Esophagus muscularis mucosa (tissue), 4 donors: ENCODE data around the gene CRX.

Source experiments
- EP300 ChIP-seq: sonication (generic); formaldehyde crosslinking; IDR thresholded peaks from one replicate; pipeline ENCODE4 v1.6.1; 2017; ENCODE audit warnings: antibody characterized with exemption
- POLR2A ChIP-seq: fragments of 450-650 bp; IDR thresholded peaks from one replicate; pipeline ENCODE4 v1.6.1; 2017; ENCODE audit warnings: antibody characterized with exemption, moderate library complexity, mild to moderate bottlenecking, low read depth
- TF ChIP-seq, protein P1 (sequence below), 3 experiments: fragments of 200-600 bp in 2 of 3; fragments of 450-650 bp in 1 of 3; sonication (generic) in 2 of 3; IDR thresholded peaks; one replicate each; pipeline ENCODE4 v1.5.1; 2017 to 2019; ENCODE audit warnings: antibody characterized with exemption in 3 of 3, mild to moderate bottlenecking in 2 of 3, moderate library complexity in 1 of 3

- TF ChIP-seq EP300 (no peak), POLR2A (no peak)
- TF ChIP-seq, protein P1, sequence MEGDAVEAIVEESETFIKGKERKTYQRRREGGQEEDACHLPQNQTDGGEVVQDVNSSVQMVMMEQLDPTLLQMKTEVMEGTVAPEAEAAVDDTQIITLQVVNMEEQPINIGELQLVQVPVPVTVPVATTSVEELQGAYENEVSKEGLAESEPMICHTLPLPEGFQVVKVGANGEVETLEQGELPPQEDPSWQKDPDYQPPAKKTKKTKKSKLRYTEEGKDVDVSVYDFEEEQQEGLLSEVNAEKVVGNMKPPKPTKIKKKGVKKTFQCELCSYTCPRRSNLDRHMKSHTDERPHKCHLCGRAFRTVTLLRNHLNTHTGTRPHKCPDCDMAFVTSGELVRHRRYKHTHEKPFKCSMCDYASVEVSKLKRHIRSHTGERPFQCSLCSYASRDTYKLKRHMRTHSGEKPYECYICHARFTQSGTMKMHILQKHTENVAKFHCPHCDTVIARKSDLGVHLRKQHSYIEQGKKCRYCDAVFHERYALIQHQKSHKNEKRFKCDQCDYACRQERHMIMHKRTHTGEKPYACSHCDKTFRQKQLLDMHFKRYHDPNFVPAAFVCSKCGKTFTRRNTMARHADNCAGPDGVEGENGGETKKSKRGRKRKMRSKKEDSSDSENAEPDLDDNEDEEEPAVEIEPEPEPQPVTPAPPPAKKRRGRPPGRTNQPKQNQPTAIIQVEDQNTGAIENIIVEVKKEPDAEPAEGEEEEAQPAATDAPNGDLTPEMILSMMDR (IDR thresholded peaks at IDR 0.05): no peak
These were observed 35.2 kb upstream of the CRX start for GRCh38 chr19:47786566-47786965.
